Posterior vena cava (tissue), 2 donors: ENCODE measurements around the gene PPP3CA. TPM values are rescaled to one million over a fixed set of nuclear protein-coding genes. Genes with fewer than 3 reads are reported as not detected.

Source experiments
- DNase-seq: peaks from one replicate; pipeline ENCODE4 v3.0.0-alpha.2; 2020; ENCODE audit warnings: low spot score
- intact Hi-C, 2 donors: fragments of 100-400 bp; cut with DNase I; formaldehyde crosslinking; loops; one replicate each; pipeline versions ENCODE4 v1.14.1 to v1.14.2; 2022 to 2023
- total RNA-seq, 2 donors: library from RNA; stranded (reverse); fragmentation: NEBNext Ultra II Directional; extraction: Animal tissue kit (Norgen Biotek cat#: 25700); gene quantifications; one replicate each; pipeline ENCODE4 v1.2.1, GENCODE V29; 2021
- donor health status: DM: yes; HTN: yes; CAD: no.
- donor health status: DM: yes; HTN: yes; CAD: no.

The PPP3CA gene
- total RNA-seq, 2 donors from 2014 or later = 45.2 to 58.2 TPM

GRCh38 chr4:101089168-101089567, 258.2 kb downstream of the PPP3CA start:
- no peak for DNase-seq
- intact Hi-C loops = no loop called here

- no peak for DNase-seq
- intact Hi-C loops = no loop called here
These were observed 260.3 kb downstream of the PPP3CA start for GRCh38 chr4:101086801-101087586.

- no peak for DNase-seq
- intact Hi-C loops = no loop called here
These were observed 264.2 kb downstream of the PPP3CA start for GRCh38 chr4:101083131-101083530.

- intact Hi-C loops = no loop called here
- no peak for DNase-seq
These were observed 265.5 kb downstream of the PPP3CA start for GRCh38 chr4:101081695-101082369.

- no peak for DNase-seq
- intact Hi-C loops = no loop called here
These were observed 266.2 kb downstream of the PPP3CA start for GRCh38 chr4:101081166-101081565.

GRCh38 chr4:101078950-101079349, 268.4 kb downstream of the PPP3CA start:
- intact Hi-C loops = no loop called here

GRCh38 chr4:101076032-101076431, 271.3 kb downstream of the PPP3CA start:
- intact Hi-C loops = no loop called here
- no peak for DNase-seq

More at GRCh38 chr4:101078950-101079349, 268.4 kb downstream of the PPP3CA start:
- DNase-seq = no peak

- no peak for DNase-seq
- intact Hi-C loops = no loop called here
These were observed 271.8 kb downstream of the PPP3CA start for GRCh38 chr4:101075536-101075935.

- intact Hi-C loops = no loop called here
- DNase-seq = no peak
These were observed 273.0 kb downstream of the PPP3CA start for GRCh38 chr4:101074326-101074725.

GRCh38 chr4:101071241-101071640, 276.1 kb downstream of the PPP3CA start:
- no peak for DNase-seq
- intact Hi-C loops = no loop called here

- no peak for DNase-seq
- intact Hi-C loops = no loop called here
These were observed 279.2 kb downstream of the PPP3CA start for GRCh38 chr4:101068115-101068514.

- no peak for DNase-seq
- intact Hi-C loops = no loop called here
These were observed 279.9 kb downstream of the PPP3CA start for GRCh38 chr4:101067383-101067782.

GRCh38 chr4:101066626-101067170, 280.6 kb downstream of the PPP3CA start:
- intact Hi-C loops = no loop called here
- no peak for DNase-seq

- intact Hi-C loops = no loop called here
- no peak for DNase-seq
These were observed 281.3 kb downstream of the PPP3CA start for GRCh38 chr4:101065935-101066485.

GRCh38 chr4:101065346-101065745, 282.0 kb downstream of the PPP3CA start:
- DNase-seq = no peak
- intact Hi-C loops = no loop called here

GRCh38 chr4:101064541-101065180, 282.7 kb downstream of the PPP3CA start:
- intact Hi-C loops = no loop called here
- no peak for DNase-seq

- DNase-seq = no peak
- intact Hi-C loops = no loop called here
These were observed 291.9 kb downstream of the PPP3CA start for GRCh38 chr4:101055392-101055791.

- intact Hi-C loops = no loop called here
- no peak for DNase-seq
These were observed 296.5 kb downstream of the PPP3CA start for GRCh38 chr4:101050837-101051205.

GRCh38 chr4:101050088-101050836, 297.1 kb downstream of the PPP3CA start:
- intact Hi-C loops = no loop called here

More at GRCh38 chr4:101050088-101050836, 297.1 kb downstream of the PPP3CA start:
- no peak for DNase-seq
